Measurements from ENCODE around the gene DDX39B. TPM values are rescaled to one million over a fixed set of nuclear protein-coding genes. Genes with fewer than 3 reads are reported as not detected.

Gene DDX39B
- total and polyA plus RNA-seq, 9 of the 15 experiments (the other 6 are each of a cell fraction or from before 2014, with no cell fraction given), result 479 to 869 (median 592) TPM

DNA sequence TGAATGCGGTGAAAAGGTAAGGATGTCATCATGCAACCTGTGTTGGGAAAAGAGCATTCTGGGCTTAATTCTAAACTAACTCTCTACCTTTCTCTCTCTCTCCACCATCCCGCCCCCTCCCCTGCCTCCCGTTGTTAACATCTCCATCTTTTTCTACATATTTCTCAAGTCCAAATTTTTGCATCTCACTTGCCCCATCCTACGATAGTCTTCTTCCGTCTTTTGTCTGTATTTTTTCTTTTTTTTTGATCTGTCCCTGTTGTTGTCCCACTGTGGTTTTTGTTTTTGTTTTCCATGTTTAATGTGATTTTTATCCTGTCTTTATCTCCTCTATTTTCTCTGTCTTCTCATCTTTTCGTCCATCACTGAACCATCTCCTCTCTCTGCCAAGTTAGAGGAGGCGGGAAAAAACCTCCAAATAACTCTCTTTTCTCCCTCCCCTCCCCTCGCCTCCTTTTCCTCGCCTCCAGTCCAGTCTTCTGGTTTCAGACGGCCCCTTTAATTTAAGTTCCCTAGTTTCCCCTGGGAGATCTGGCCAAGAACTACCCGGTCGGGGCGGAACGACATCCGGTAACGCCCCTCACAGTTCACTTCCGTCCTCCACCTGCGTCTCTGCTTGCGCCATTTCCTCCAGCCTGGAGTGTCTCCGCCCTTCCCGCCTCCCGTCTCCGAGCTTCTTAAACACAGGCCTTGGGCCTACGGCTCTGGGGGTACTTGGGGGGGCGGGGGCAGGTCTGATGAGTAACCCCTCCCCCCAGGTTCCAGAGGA lies 5.3 kb upstream of the DDX39B start, which contains the start of gene NFKBIL1 (continued):
- TF ChIP-seq POLR2AphosphoS2 (IDR thresholded peaks at IDR 0.05; ENCODE audit: low read length) (no peak), TCF7 (IDR thresholded peaks at IDR 0.05; ENCODE audit: borderline replicate concordance) (0 out of 2 replicates have a peak, but pooled peaks have one; percentile 26), ELF4 (CRISPR knock-in tag; IDR thresholded peaks at IDR 0.05) (0 out of 2 replicates have a peak, but pooled peaks have one; percentile 65), ZNF143 (CRISPR knock-in tag; IDR thresholded peaks at IDR 0.05) (no peak), SRSF9 (IDR thresholded peaks at IDR 0.05; ENCODE audit: borderline replicate concordance, low read depth, low read length) (no peak), ZNF583 (CRISPR knock-in tag; IDR thresholded peaks at IDR 0.05) (0 out of 2 replicates have a peak, but pooled peaks have one; percentile 72), KLF10 (CRISPR knock-in tag; IDR thresholded peaks at IDR 0.05) (no peak), PCBP2 (IDR thresholded peaks at IDR 0.05; ENCODE audit: low read depth, low read length, poor library complexity, severe bottlenecking) (no peak), ZNF311 (CRISPR knock-in tag; IDR thresholded peaks at IDR 0.05) (no peak), ZNF263 (CRISPR knock-in tag; IDR thresholded peaks at IDR 0.05; ENCODE audit: borderline replicate concordance) (no peak), U2AF2 (optimal IDR thresholded peaks at IDR 0.05; ENCODE audit: low read depth, low read length) (no peak), MECOM (CRISPR knock-in tag; IDR thresholded peaks at IDR 0.05) (0 out of 2 replicates have a peak, but pooled peaks have one; percentile 6), ZNF324 (CRISPR knock-in tag; IDR thresholded peaks at IDR 0.05) (no peak), SMARCA4 (IDR thresholded peaks at IDR 0.05) (no peak), GATAD2A (IDR thresholded peaks at IDR 0.05) (no peak; the same call in 1 of the 2 replicates)
- TF ChIP-seq, protein P1, sequence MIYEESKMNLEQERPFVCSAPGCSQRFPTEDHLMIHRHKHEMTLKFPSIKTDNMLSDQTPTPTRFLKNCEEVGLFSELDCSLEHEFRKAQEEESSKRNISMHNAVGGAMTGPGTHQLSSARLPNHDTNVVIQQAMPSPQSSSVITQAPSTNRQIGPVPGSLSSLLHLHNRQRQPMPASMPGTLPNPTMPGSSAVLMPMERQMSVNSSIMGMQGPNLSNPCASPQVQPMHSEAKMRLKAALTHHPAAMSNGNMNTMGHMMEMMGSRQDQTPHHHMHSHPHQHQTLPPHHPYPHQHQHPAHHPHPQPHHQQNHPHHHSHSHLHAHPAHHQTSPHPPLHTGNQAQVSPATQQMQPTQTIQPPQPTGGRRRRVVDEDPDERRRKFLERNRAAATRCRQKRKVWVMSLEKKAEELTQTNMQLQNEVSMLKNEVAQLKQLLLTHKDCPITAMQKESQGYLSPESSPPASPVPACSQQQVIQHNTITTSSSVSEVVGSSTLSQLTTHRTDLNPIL (CRISPR knock-in tag; IDR thresholded peaks at IDR 0.05), result no peak
- TF ChIP-seq, protein P2, sequence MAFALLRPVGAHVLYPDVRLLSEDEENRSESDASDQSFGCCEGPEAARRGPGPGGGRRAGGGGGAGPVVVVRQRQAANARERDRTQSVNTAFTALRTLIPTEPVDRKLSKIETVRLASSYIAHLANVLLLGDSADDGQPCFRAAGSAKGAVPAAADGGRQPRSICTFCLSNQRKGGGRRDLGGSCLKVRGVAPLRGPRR (CRISPR knock-in tag; IDR thresholded peaks at IDR 0.05), result no peak
- TF ChIP-seq, protein P3, sequence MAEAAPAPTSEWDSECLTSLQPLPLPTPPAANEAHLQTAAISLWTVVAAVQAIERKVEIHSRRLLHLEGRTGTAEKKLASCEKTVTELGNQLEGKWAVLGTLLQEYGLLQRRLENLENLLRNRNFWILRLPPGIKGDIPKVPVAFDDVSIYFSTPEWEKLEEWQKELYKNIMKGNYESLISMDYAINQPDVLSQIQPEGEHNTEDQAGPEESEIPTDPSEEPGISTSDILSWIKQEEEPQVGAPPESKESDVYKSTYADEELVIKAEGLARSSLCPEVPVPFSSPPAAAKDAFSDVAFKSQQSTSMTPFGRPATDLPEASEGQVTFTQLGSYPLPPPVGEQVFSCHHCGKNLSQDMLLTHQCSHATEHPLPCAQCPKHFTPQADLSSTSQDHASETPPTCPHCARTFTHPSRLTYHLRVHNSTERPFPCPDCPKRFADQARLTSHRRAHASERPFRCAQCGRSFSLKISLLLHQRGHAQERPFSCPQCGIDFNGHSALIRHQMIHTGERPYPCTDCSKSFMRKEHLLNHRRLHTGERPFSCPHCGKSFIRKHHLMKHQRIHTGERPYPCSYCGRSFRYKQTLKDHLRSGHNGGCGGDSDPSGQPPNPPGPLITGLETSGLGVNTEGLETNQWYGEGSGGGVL (CRISPR knock-in tag; IDR thresholded peaks at IDR 0.05), result no peak
- TF ChIP-seq, protein P4, sequence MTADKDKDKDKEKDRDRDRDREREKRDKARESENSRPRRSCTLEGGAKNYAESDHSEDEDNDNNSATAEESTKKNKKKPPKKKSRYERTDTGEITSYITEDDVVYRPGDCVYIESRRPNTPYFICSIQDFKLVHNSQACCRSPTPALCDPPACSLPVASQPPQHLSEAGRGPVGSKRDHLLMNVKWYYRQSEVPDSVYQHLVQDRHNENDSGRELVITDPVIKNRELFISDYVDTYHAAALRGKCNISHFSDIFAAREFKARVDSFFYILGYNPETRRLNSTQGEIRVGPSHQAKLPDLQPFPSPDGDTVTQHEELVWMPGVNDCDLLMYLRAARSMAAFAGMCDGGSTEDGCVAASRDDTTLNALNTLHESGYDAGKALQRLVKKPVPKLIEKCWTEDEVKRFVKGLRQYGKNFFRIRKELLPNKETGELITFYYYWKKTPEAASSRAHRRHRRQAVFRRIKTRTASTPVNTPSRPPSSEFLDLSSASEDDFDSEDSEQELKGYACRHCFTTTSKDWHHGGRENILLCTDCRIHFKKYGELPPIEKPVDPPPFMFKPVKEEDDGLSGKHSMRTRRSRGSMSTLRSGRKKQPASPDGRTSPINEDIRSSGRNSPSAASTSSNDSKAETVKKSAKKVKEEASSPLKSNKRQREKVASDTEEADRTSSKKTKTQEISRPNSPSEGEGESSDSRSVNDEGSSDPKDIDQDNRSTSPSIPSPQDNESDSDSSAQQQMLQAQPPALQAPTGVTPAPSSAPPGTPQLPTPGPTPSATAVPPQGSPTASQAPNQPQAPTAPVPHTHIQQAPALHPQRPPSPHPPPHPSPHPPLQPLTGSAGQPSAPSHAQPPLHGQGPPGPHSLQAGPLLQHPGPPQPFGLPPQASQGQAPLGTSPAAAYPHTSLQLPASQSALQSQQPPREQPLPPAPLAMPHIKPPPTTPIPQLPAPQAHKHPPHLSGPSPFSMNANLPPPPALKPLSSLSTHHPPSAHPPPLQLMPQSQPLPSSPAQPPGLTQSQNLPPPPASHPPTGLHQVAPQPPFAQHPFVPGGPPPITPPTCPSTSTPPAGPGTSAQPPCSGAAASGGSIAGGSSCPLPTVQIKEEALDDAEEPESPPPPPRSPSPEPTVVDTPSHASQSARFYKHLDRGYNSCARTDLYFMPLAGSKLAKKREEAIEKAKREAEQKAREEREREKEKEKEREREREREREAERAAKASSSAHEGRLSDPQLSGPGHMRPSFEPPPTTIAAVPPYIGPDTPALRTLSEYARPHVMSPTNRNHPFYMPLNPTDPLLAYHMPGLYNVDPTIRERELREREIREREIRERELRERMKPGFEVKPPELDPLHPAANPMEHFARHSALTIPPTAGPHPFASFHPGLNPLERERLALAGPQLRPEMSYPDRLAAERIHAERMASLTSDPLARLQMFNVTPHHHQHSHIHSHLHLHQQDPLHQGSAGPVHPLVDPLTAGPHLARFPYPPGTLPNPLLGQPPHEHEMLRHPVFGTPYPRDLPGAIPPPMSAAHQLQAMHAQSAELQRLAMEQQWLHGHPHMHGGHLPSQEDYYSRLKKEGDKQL (CRISPR knock-in tag; IDR thresholded peaks at IDR 0.05; ENCODE audit: borderline replicate concordance), result no peak
